Mammary microvascular endothelial cell (primary cell): ENCODE data around the gene PMM2. TPM values are rescaled to one million over a fixed set of nuclear protein-coding genes. Genes with fewer than 3 reads are reported as not detected.

Experiments
- total RNA-seq: library from RNA; depleted of rRNA; stranded (reverse); fragments of >200 nt; gene quantifications from 2 replicates; pipeline ENCODE4 v1.2.3, GENCODE V29; 2015

The PMM2 gene
- total RNA-seq, result 42.3 and 47.0 TPM in 2 replicates

GRCh38 chr16:8797364-8798173, at the start of gene PMM2, which contains the start of gene TMEM186:
TSS of gene PMM2 (plus strand) at chr16:8797839. CDS start at chr16:8797883, 44 bp downstream.
TSS of gene TMEM186 (minus strand) at chr16:8797639. CDS start at chr16:8797614, 25 bp downstream.

GRCh38 chr16:8868416-8869211, 71.0 kb downstream of the PMM2 start, which contains the start of gene CARHSP1:
TSS of gene CARHSP1 (minus strand) at chr16:8869006. CDS start at chr16:8859328, 9,678 bp downstream.

GRCh38 chr16:8882041-8882617, 84.5 kb downstream of the PMM2 start, which contains the start of gene LITAFD:
TSS of gene LITAFD (plus strand) at chr16:8882351. CDS start at chr16:8884356, 2,005 bp downstream.

Other genes with a start within 250 kb of the PMM2 start
- not detected in 2 replicates for gene TMEM114, start 207.3 kb upstream of the PMM2 start, total RNA-seq
- gene METTL22, start 176.1 kb upstream of the PMM2 start, total RNA-seq, result 13.4 and 14.5 TPM in 2 replicates
- gene ABAT, start 123.2 kb upstream of the PMM2 start, total RNA-seq, result 0.44 and 0.53 TPM in 2 replicates
- gene TMEM186, start 200 bp upstream of the PMM2 start, total RNA-seq, result 4.4 and 6.0 TPM in 2 replicates
- 87.3 and 89.3 TPM in 2 replicates for gene CARHSP1, start 71.2 kb downstream of the PMM2 start, total RNA-seq
- not detected in 2 replicates for gene LITAFD, start 84.5 kb downstream of the PMM2 start, total RNA-seq
- 41.0 and 52.3 TPM in 2 replicates for gene USP7, start 166.1 kb downstream of the PMM2 start, total RNA-seq